Measurements from ENCODE around the gene TREM1.

Gene TREM1

DNA sequence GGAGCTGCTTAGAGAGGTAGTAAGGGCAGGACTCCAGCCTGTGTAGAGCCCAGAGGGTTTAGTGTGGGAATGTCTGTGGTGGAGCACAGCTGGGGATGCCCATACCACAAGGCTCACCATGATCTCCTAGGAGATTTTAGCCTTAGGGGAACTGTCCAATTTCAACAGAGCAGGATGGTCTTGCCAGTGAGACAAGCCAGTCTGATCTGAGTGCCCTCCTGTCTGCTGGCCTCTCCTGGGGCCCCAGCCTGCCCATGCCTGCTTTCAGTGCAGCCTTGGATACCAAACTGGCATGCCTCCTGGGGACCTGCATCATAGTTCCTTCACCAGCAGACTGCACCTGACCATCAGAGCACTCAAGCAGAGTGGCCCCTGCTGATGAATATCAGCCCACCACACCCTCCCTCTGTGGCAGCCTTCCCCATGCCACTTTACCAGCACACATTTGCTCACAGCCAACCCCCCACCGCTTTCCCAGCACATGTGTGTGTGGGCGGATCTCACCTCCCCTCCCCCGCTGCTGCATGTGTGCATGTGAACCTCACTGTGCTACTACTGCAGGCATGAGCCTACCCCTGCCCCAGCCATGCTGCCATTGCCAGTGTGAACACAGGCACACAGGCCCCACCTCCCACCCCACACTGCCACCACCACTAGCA is 7.9 kb upstream of the TREM1 start:
- DNase-seq = no peak

GRCh38 chr6:41291717-41292116 is 5.2 kb upstream of the TREM1 start:
- DNase-seq = no peak

- DNase-seq = no peak
Measured at GRCh38 chr6:41289815-41290214, 3.3 kb upstream of the TREM1 start.

GRCh38 chr6:41288754-41289129 is 2.3 kb upstream of the TREM1 start:
- DNase-seq = no peak

GRCh38 chr6:41288030-41288753 is 1.7 kb upstream of the TREM1 start:
- DNase-seq = no peak

- DNase-seq = no peak
Measured at GRCh38 chr6:41284726-41285125, 1.8 kb downstream of the TREM1 start.

GRCh38 chr6:41283600-41283999 is 2.9 kb downstream of the TREM1 start:
- DNase-seq = no peak

- no peak for DNase-seq
Measured at GRCh38 chr6:41280381-41281057, 6.0 kb downstream of the TREM1 start.

GRCh38 chr6:41278699-41279405 is 7.6 kb downstream of the TREM1 start:
- DNase-seq = peak; percentile 38

- DNase-seq = no peak
Measured at GRCh38 chr6:41277605-41278004, 8.9 kb downstream of the TREM1 start.

- no peak for DNase-seq
Measured at GRCh38 chr6:41275489-41275888, 11.0 kb downstream of the TREM1 start.

- DNase-seq = no peak
Measured at GRCh38 chr6:41274256-41274655, 12.2 kb downstream of the TREM1 start.

DNA sequence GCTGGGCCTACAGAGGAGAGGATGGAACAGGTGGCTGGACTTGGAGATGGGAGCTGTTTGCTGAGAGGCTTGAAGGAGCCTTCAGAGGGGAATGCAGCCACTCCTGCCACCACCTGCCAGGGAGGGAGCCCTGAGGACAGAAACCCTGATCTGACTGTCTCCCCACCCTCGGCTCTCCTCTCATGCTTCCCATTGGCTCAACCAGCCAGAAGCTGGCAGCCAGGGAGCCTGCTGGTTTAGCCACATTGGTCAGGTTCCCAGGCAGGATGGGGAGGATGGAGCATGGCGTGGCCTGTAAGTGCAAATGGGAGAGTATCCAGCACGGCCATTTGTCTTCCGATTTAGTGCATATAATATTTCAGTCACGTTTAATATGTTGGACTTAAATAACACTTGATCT is 12.8 kb downstream of the TREM1 start:
- DNase-seq = no peak

- no peak for DNase-seq
Measured at GRCh38 chr6:41272591-41273240, 13.8 kb downstream of the TREM1 start.

- DNase-seq = no peak
Measured at GRCh38 chr6:41271901-41272395, 14.5 kb downstream of the TREM1 start.

DNA sequence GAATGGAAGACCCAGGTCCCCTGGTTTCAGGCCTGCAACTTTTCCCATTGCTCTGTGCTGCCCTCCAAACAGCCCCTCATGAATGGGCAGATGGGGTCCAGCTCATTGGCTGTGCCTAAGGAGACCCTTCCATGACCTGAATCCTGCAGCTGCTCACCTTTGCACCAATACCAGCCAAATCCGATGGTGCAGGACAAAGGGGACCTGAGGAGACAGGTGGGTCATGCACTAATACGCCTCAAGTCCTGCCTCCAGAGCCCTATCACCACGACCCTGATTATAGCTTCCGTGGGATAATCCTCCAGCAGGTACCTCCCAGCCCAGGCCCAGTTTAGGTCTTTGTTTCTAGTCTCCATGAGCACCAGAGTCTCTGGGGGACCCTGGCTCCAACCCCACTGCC is 16.8 kb downstream of the TREM1 start:
- DNase-seq = no peak

DNA sequence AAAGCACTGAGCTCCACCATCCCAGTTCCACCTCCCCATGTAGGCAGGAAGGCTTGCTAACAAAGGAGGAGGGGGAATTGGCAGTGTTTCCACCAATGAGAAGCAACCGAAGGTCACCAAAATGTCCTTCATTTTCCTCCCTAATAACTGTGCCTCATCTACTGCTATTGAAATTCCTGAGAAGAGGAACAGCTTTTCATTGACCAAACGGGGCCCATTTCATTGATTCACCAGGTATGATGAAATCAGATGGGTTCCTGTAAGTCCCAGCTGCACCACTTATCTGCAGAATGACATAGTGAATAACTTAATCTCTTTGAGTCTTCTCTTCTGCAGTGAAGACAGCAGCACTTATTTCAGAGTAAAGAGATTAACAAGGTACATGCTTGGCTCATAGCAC is 17.3 kb downstream of the TREM1 start:
- DNase-seq = no peak

DNA sequence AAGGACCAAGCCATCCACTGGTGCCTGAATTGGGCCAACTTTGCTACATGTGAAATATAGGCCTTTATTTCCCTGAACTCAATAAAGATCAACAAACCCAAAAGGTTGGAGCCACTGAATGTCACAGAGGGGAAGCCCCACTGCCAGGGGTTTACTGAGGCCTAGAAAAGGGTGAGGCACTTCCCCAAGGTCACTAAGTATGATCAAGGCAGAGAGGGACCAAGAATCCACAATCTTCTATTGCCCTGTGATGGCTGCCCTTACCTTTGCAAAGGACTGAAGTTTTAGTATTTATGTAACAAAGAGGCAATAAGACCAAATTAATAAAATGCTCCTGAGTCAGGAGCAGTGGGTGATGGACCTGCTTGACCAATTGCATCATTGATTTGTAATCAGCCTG is 18.0 kb downstream of the TREM1 start:
- no peak for DNase-seq

- no peak for DNase-seq
Measured at GRCh38 chr6:41266541-41266940, 19.9 kb downstream of the TREM1 start.

DNA sequence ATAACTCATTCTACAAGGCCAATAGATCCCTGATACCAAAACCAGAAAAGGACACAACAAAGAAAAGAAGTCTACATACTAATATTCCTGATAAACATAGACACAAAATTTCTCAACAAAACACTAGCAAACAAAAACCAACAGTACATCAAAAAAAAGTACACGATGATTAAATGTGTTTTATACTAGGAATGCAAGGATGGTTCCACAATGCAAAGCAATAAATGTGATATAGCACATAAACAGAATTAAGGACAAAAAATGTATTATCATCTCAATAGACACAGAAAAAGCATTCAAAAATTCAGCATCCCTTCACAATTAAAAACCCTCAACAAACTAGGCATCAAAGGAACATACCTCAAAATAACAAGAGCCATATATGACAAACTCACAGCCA is 23.2 kb downstream of the TREM1 start:
- DNase-seq = no peak

- DNase-seq = no peak
Measured at GRCh38 chr6:41262401-41262800, 24.1 kb downstream of the TREM1 start.

DNA sequence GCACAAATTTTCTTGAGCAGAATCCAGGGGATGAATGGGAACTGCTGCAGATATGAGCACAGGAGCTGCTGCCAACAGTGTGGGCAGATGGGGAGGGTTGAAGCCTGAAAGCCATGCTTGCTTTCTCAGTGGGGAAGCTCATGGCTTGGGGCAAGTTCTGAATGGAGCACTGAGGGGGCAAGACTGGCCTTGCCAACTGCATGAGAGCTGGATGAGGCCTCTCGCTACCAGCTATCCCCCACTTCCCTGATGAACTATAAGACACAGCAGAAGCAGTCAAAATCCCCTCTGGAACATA is 28.3 kb downstream of the TREM1 start:
- no peak for DNase-seq
